K562 (cell line): ENCODE data around the gene ARF1. TPM values are rescaled to one million over a fixed set of nuclear protein-coding genes. Genes with fewer than 3 reads are reported as not detected.
A peak's percentile ranks its signal among the peaks of the same experiment; 100 is the strongest.

ENCODE experiments used
- ARHGAP35 ChIP-seq: fragments of 450-650 bp; IDR thresholded peaks from 2 replicates; pipeline ENCODE4 v1.6.1; 2018; ENCODE audit not compliant: partially characterized antibody
- BCOR ChIP-seq: fragments of 450-650 bp; IDR thresholded peaks from 2 replicates; pipeline ENCODE4 v1.6.1; 2016
- CEBPG ChIP-seq, 3 experiments: fragments of 200-800 bp in 1 of 3; sonication (Bioruptor generic) in 1 of 3; sonication (generic) in 1 of 3; formaldehyde crosslinking in 1 of 3; IDR thresholded peaks in 2 of 3; conservative IDR thresholded peaks in 1 of 3; 2 replicates each; pipeline versions ENCODE4 v1.6.1 to v1.8.0; 2016 to 2022; ENCODE audit warnings: missing compliant biosample characterization in 2 of 3, missing genetic modification characterization in 2 of 3, mild to moderate bottlenecking in 1 of 3, missing genetic modification reagents in 1 of 3
- COPS2 ChIP-seq: fragments of 450-650 bp; conservative IDR thresholded peaks from 2 replicates; pipeline ENCODE4 v1.6.1; 2016; ENCODE audit warnings: mild to moderate bottlenecking, moderate library complexity
- CXXC5 ChIP-seq: fragments of 250-450 bp; sonication (Bioruptor Pico); IDR thresholded peaks from 2 replicates; pipeline ENCODE4 v1.8.0; 2022; ENCODE audit warnings: inconsistent platforms, mild to moderate bottlenecking, moderate library complexity
- EP400 ChIP-seq: fragments of 450-650 bp; IDR thresholded peaks from 2 replicates; pipeline ENCODE4 v1.6.1; 2017; ENCODE audit warnings: antibody characterized with exemption, mild to moderate bottlenecking, moderate library complexity
- HOXB6 ChIP-seq: fragments of 250-450 bp; sonication (Bioruptor Pico); IDR thresholded peaks from 2 replicates; pipeline ENCODE4 v1.5.1; 2022; ENCODE audit warnings: mild to moderate bottlenecking, borderline replicate concordance
- JUN ChIP-seq, 2 experiments: sonication (generic) in 1 of 2; formaldehyde crosslinking in 1 of 2; IDR thresholded peaks; 2 replicates each; pipeline versions ENCODE4 v1.6.1 to v1.8.0; 2012 to 2022; ENCODE audit warnings: borderline replicate concordance in 2 of 2, mild to moderate bottlenecking in 2 of 2, improper control_type of control experiment in 1 of 2, low read depth in 1 of 2, low read length in 1 of 2, missing genetic modification reagents in 1 of 2
- L3MBTL2 ChIP-seq: fragments of 450-650 bp; IDR thresholded peaks from 2 replicates; pipeline ENCODE4 v1.6.1; 2016; ENCODE audit warnings: mild to moderate bottlenecking, moderate library complexity
- LCOR ChIP-seq: sonication (generic); formaldehyde crosslinking; IDR thresholded peaks from 2 replicates; pipeline ENCODE4 v1.8.0; 2022; ENCODE audit warnings: mild to moderate bottlenecking, missing genetic modification reagents
- POLR2H ChIP-seq: IDR thresholded peaks from 2 replicates; pipeline ENCODE4 v1.6.1; 2016; ENCODE audit warnings: missing genetic modification characterization, low read depth, mild to moderate bottlenecking, control low read depth, missing compliant biosample characterization, moderate library complexity
- TOE1 ChIP-seq, 2 experiments: fragments of 450-650 bp in 1 of 2; sonication (generic) in 1 of 2; formaldehyde crosslinking in 1 of 2; IDR thresholded peaks; 2 replicates each; pipeline versions ENCODE4 v1.7.1 to v1.8.0; 2016 to 2022; ENCODE audit warnings: borderline replicate concordance in 2 of 2, mild to moderate bottlenecking in 2 of 2, antibody characterized with exemption in 1 of 2, inconsistent platforms in 1 of 2, low read depth in 1 of 2, missing genetic modification reagents in 1 of 2, moderate library complexity in 1 of 2
- ZEB2 ChIP-seq: fragments of 450-650 bp; IDR thresholded peaks from 2 replicates; pipeline ENCODE4 v1.6.1; 2016
- polyA plus RNA-seq, 8 experiments: library from polyadenylated mRNA; depleted of rRNA in 4 of 8; stranded (reverse) in 5 of 8; unstranded in 3 of 8; fragments of >200 nt; fragmentation: Nextera tagmentation in 2 of 8; fragmentation: Illumina TruSeq in 1 of 8; extraction: Ambion mirVana in 2 of 8; extraction: Trizol in 1 of 8; gene quantifications; 2 replicates each; pipeline versions ENCODE4 v1.2.1 to v1.2.3, GENCODE V29; 2011 to 2014; ENCODE audit warnings: inconsistent platforms in 1 of 8, missing spikeins in 1 of 8
- total RNA-seq, 7 experiments: library from RNA; depleted of rRNA in 6 of 7; stranded (reverse); fragments of >200 nt in 6 of 7; fragmentation: Illumina TruSeq in 2 of 7; extraction: Trizol in 2 of 7; gene quantifications; 2 replicates each; pipeline versions ENCODE4 v1.2.1 to v1.2.3, GENCODE V29; 2011 to 2021; ENCODE audit warnings: low replicate concordance in 1 of 7
- TF ChIP-seq, protein P1 (sequence below): sonication (generic); formaldehyde crosslinking; IDR thresholded peaks from 2 replicates; pipeline ENCODE4 v1.8.1; 2023; ENCODE audit warnings: mild to moderate bottlenecking, missing genetic modification reagents, moderate library complexity
- TF ChIP-seq, protein P2 (sequence below): fragments of 250-450 bp; sonication (Bioruptor Pico); IDR thresholded peaks from 2 replicates; pipeline ENCODE4 v1.4.0; 2020; ENCODE audit warnings: mild to moderate bottlenecking
- TF ChIP-seq, protein P3 (sequence below): fragments of 250-450 bp; sonication (Bioruptor Pico); IDR thresholded peaks from 2 replicates; pipeline ENCODE4 v1.5.0; 2020; ENCODE audit warnings: mild to moderate bottlenecking

Gene ARF1
- total and polyA plus RNA-seq, 9 of the 15 experiments (the other 6 are each of a cell fraction or from before 2014, with no cell fraction given): 69.8 to 593 (median 325) TPM

DNA sequence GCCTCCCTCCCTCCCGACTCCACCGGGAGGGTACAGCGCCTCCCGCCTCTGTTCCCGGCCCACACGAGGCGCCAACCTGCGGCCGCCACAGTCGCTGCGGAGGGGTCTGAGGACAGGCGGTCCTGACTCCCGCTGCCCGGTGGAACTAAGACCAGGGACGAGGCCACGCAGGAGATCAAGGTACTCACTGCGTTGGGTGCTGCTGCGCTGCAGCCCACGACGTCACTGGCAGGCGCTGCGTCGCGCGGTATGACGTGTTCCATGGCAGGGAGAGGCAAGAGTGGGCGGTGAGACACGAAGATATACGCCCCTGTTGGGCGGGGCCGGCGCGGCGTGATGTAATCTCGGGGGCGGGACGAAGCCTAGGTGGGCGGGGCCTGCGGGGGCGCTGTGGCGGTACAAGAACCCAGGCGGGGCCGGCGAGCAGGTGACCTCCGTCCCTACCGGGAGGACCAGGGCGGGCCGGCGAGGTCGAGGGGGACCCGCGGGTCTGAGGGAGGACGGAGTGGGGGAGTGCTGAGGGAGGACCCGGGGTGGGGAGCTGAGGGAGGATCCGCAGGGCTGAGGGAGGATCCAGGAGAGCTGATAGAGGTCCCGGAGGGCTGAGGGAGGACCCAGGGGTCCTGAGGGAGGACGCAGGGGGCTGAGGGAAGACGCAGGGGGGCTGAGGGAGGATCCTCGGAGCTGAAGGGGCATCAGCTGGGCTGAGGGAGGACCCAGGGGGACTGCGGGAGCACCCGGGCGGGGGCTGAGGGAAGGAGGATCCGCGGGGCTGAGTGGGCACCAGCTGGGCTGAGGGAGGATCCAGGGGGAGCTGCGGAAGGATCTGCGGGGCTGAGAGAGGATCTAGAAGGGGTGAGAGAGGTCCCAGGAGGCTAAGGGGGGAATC lies 26.8 kb downstream of the ARF1 start, which contains the start of gene MRPL55 (continued):
- TF ChIP-seq HOXB6 (CRISPR knock-in tag) (no peak), ARHGAP35 (peak; percentile 46), COPS2 (no peak), TOE1 (IDR thresholded peaks at IDR 0.05; ENCODE audit: borderline replicate concordance) (peak; percentile 44), TOE1 (CRISPR knock-in tag; IDR thresholded peaks at IDR 0.05; ENCODE audit: borderline replicate concordance, low read depth) (peak; percentile 86; the same call in 1 of the 2 replicates), POLR2H (peak; percentile 28; the same call in 1 of the 2 replicates), CEBPG (CRISPR knock-in tag; IDR thresholded peaks at IDR 0.05) (peak; percentile 95), CEBPG (tag; conservative IDR thresholded peaks at IDR 0.05 in 1 of 2, IDR thresholded peaks at IDR 0.05 in 1 of 2) (peak; percentile 90), L3MBTL2 (no peak), ZEB2 (0 out of 2 replicates have a peak, but pooled peaks have one; percentile 17), JUN (IDR thresholded peaks at IDR 0.05; ENCODE audit: borderline replicate concordance, low read depth, low read length) (peak; percentile 84; the same call in 1 of the 2 replicates), JUN (CRISPR knock-in tag; IDR thresholded peaks at IDR 0.05; ENCODE audit: borderline replicate concordance) (no peak; the same call in 1 of the 2 replicates), LCOR (CRISPR knock-in tag) (peak; percentile 14; the same call in 1 of the 2 replicates), BCOR (peak; percentile 45; the same call in 1 of the 2 replicates), CXXC5 (CRISPR knock-in tag) (peak; percentile 94), EP400 (peak; percentile 89)
- TF ChIP-seq, protein P1, sequence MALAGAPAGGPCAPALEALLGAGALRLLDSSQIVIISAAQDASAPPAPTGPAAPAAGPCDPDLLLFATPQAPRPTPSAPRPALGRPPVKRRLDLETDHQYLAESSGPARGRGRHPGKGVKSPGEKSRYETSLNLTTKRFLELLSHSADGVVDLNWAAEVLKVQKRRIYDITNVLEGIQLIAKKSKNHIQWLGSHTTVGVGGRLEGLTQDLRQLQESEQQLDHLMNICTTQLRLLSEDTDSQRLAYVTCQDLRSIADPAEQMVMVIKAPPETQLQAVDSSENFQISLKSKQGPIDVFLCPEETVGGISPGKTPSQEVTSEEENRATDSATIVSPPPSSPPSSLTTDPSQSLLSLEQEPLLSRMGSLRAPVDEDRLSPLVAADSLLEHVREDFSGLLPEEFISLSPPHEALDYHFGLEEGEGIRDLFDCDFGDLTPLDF (CRISPR knock-in tag): peak; percentile 27; the same call in 1 of the 2 replicates
- TF ChIP-seq, protein P2, sequence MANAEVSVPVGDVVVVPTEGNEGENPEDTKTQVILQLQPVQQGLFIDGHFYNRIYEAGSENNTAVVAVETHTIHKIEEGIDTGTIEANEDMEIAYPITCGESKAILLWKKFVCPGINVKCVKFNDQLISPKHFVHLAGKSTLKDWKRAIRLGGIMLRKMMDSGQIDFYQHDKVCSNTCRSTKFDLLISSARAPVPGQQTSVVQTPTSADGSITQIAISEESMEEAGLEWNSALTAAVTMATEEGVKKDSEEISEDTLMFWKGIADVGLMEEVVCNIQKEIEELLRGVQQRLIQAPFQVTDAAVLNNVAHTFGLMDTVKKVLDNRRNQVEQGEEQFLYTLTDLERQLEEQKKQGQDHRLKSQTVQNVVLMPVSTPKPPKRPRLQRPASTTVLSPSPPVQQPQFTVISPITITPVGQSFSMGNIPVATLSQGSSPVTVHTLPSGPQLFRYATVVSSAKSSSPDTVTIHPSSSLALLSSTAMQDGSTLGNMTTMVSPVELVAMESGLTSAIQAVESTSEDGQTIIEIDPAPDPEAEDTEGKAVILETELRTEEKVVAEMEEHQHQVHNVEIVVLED: peak; percentile 63
- TF ChIP-seq, protein P3, sequence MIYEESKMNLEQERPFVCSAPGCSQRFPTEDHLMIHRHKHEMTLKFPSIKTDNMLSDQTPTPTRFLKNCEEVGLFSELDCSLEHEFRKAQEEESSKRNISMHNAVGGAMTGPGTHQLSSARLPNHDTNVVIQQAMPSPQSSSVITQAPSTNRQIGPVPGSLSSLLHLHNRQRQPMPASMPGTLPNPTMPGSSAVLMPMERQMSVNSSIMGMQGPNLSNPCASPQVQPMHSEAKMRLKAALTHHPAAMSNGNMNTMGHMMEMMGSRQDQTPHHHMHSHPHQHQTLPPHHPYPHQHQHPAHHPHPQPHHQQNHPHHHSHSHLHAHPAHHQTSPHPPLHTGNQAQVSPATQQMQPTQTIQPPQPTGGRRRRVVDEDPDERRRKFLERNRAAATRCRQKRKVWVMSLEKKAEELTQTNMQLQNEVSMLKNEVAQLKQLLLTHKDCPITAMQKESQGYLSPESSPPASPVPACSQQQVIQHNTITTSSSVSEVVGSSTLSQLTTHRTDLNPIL: no peak
